NCI-H345 treated with DMSO at 0.1 percent for 48 hours (cell line): Measurements from ENCODE around the gene DBF4B.

Experiments
- DNase-seq: peaks from one replicate; lab custom pipeline; 2025; ENCODE audit not compliant: unreplicated experiment; lab: John Stamatoyannopoulos, UW

The DBF4B gene

GRCh38 chr17:44759086-44759915 lies 50.8 kb downstream of the DBF4B start:
- DNase-seq: no peak

DNA sequence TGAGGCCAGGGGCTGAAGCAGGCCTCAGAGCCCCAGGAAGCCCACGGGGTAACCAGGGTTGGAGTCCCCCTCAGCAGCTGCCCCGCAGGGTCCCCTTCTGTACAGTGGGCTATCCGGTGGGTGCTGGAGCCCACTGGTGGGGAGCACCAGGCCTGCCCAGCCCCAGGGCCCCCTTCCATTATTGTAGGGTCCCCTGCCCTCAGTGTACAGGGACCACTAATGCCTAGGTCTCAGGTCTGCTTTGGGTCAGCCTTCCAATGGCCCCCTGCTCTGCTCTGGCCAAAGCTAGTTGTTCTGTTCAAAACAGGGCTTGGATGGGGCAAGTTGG lies 51.4 kb downstream of the DBF4B start:
- DNase-seq: no peak

GRCh38 chr17:44760474-44761308 lies 52.2 kb downstream of the DBF4B start:
- DNase-seq: no peak

DNA sequence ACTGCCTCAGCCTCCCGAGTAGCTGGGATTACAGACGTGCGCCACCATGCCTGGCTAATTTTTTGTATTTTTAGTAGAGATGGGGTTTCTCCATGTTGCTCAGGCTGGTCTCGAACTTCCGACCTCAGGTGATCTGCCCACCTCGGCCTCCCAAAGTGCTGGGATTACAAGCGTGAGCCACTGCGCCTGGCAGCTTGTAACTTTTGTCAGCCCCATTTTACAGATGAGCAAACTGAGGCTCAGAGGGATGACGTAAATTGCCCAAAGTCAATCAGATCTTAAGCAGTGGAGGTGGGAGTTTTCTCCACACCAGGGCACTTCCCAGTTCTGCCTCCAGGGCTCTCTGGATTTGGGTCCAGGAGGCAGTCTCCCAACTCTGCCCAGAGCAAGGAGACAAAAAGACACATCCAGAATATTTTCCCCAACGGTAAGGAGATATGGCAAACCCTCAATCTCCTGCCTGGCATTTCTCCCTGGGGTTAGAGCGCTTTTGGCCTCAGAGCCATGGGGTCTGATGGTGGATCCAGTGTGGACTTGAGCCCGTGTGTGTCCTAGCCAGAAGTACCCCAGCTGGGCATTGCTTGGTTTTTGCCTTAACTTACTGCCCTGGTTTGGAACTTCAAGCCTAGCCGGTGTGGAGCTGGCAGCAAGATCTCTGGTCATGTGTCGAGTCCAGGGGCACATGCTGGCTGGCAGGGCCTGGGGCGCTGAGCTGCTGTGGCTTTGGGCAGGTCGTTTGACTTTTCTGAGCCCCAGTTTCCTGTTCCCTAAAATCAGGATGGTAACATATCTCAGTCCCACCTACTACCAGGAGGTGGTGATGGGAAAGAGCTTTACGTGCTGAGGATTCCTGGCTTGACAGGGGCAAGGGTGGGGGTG lies 53.7 kb downstream of the DBF4B start:
- no peak for DNase-seq

- DNase-seq: no peak
Observed at GRCh38 chr17:44763170-44763569, 54.7 kb downstream of the DBF4B start.

DNA sequence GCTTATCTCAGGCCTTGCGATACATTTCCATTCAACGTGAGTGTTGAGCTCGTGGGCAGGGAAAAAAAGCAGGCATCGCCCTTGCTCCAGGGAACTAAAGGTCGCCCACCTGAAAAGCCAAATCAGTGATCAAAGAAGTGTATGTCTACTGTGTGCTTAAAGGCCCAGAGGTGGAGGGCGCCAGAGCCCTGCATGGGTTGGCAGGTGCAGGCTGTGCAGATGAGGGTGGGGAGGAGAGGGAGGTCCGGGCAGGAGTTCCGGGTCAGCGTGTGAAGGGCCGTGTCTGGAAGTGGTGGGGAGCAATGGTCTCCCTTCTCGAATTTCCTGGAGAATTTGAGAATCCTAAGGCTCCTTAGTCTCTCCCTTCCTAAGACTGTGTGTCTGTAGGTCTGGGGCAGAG lies 57.5 kb downstream of the DBF4B start:
- DNase-seq: no peak

- no peak for DNase-seq
Observed at GRCh38 chr17:44766409-44767038, 58.1 kb downstream of the DBF4B start.

DNA sequence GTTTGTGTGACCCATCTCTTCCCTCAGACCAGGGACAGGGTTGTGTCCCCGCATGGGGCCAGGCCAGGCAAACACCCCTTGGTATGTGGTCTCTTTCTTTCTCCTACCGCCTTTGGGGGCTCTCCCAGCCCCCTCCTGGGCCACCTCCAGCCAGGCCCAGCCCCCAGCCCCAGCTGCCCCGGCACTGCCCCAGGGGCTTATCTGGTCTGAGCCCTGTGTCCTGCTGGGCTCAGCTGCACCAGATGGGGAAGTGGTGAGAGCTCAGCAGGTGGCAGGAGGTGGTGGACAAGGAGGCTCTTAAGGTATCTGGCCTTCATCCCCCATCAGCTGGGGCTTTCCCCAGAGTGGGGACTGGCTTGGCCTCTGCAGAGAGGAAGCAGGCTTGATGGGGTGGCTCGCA lies 59.0 kb downstream of the DBF4B start:
- no peak for DNase-seq

DNA sequence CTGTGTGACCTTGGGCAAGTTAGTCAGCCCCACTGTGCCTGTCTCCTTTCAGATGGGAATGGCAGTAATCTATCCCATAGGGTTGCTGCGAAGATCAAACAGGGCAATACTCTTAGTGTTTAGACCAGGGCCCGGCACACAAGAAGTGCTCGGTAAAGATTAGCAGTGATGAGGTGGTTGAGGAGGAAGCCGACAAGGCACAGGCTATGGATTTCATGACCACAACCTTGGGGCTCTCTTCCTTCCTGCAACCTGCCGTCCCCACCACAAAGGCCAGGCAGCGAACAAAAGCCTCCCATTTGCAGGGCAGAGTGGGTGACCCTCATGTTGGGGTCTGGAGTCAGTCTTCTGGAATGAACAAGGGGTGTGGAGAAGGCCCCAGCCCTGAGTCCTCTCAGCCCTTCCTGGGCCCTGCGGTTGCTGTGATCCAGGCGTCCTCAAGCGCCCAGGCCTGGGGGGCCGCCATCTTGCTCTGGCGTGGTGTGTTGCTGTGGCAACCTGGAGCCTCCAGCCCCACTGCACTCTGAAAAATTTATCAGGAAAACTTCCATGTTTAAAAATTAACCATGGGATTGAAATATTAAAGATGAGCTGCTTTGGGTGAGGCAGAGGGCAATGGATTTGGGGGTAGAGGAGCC lies 60.2 kb downstream of the DBF4B start:
- no peak for DNase-seq

GRCh38 chr17:44769230-44769629 lies 60.8 kb downstream of the DBF4B start:
- no peak for DNase-seq

DNA sequence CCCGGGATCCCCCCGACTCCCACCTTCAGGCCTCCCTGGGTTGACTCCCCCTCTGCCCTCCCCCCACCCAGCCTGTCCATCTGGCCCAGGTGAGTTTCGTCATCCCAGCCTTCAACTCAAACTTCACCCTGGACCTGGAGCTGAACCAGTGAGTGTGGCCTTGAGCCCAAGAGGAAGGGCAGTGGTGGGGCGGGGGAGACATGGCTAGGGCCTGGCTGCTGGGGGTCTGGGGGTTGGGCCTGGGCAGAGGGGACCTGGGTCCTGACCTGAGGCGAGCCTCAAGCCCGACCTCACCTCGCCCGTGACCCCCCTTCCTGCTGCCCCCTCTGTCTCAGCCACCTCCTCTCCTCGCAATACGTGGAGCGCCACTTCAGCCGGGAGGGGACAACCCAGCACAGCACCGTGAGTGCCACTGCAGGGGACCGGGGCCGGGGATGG lies 61.2 kb downstream of the DBF4B start:
- no peak for DNase-seq

DNA sequence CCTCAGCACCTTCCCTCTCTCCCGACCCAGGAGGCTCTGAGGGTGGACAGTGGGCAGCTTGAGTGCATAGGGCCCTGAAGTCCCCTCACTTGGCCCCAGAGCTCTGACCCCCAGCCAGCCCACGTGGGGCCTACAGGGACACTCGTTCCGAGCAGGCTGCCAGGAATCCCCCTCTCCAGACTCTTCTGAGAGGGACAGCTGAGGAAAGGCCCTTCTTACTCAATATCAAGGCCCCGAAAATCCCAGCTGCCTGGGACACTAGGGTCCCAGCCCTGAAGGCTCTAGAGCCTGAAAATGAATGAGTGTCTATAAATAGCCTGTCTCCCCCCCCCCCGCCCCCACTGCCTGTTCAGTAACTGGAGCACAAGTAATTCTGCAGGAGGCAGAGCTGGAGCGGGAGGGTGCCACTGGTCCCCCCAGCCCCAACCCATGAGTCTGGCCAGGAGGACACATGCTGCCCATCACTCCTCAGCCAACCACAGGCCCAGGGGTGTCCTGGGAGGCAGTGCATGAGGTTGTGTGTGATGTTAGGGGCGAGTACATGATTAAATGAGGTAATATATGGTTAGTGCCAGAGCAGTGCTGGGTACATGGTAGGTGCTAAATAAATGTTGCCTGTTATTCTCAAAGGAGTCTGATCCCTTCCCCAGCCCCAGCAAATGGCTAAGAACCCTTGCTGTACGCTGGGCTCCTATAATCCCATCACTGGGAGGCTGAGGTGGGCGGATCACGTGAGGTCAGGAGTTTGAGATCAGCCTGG lies 61.9 kb downstream of the DBF4B start:
- DNase-seq: no peak

- no peak for DNase-seq
Observed at GRCh38 chr17:44772308-44773045, 64.0 kb downstream of the DBF4B start.

- no peak for DNase-seq
Observed at GRCh38 chr17:44773140-44773539, 64.7 kb downstream of the DBF4B start.

DNA sequence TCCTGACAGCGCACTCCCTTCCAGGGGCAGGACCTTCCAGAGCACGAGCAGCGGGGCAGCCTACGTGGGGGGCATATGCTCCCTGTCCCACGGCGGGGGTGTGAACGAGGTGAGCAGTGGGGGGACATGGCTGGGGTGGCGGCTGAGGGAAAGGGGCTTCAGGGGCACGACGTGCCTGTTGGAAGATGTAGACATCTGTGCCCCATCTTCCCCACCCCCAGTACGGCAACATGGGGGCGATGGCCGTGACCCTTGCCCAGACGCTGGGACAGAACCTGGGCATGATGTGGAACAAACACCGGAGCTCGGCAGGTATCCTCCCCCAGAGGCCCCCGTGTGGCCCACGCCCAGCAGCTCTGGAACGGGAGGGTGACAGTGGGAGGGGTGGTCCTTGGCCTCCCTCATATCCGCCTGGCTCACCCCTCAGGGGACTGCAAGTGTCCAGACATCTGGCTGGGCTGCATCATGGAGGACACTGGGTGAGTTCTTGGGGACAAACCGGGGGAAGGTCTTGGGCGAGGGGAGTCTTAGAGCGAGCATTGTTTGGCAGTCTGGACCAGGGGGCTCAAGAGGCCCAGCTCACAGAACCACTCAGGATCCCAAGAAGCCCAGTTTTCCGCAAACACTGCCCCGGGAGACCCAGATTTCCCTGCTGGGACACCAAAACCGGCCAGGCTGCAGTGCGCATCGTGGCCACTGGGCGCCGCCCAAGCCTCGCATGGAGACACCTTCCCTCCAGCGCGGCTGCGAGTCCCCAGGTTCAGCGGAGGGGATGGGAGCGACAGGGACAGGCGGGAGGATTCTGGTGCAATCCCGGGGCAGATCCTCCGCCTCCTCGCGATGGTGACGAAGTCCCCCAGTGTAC lies 66.0 kb downstream of the DBF4B start:
- DNase-seq: peak; percentile 74

GRCh38 chr17:44775136-44775837 lies 66.8 kb downstream of the DBF4B start:
- DNase-seq: peak; percentile 95

GRCh38 chr17:44775838-44776621 lies 67.6 kb downstream of the DBF4B start:
- peak; percentile 62 for DNase-seq
